HepG2 (cell line): ENCODE results near the gene SCAF4. TPM values are rescaled to one million over a fixed set of nuclear protein-coding genes. Genes with fewer than 3 reads are reported as not detected.

Experiments
- ATF4 ChIP-seq, 2 experiments: fragments of 450-650 bp in 1 of 2; sonication (generic) in 1 of 2; formaldehyde crosslinking; IDR thresholded peaks; 2 replicates each; pipeline versions ENCODE4 v1.5.0 to v1.8.0; 2020 to 2022; ENCODE audit warnings: mild to moderate bottlenecking in 1 of 2, missing genetic modification reagents in 1 of 2
- CTCF ChIP-seq: sonication (generic); formaldehyde crosslinking; IDR thresholded peaks from 2 replicates; pipeline ENCODE4 v1.5.0; 2020; ENCODE audit warnings: mild to moderate bottlenecking, missing genetic modification reagents, moderate library complexity
- EP300 ChIP-seq, 3 experiments: sonication (generic) in 1 of 3; formaldehyde crosslinking in 1 of 3; IDR thresholded peaks; 2 replicates each; pipeline versions ENCODE4 v1.5.1 to v1.6.1; 2011 to 2020; ENCODE audit warnings: low read depth in 2 of 3, low read length in 2 of 3, borderline replicate concordance in 1 of 3, improper control_type of control experiment in 1 of 3, mild to moderate bottlenecking in 1 of 3, missing genetic modification reagents in 1 of 3, moderate library complexity in 1 of 3
- ERF ChIP-seq: IDR thresholded peaks from 2 replicates; pipeline ENCODE4 v1.6.1; 2018; ENCODE audit warnings: missing biosample characterization, missing genetic modification reagents
- FOSL2 ChIP-seq: sonication (generic); formaldehyde crosslinking; IDR thresholded peaks from 2 replicates; pipeline ENCODE4 v1.4.0; 2020; ENCODE audit warnings: missing genetic modification reagents
- HMG20B ChIP-seq: conservative IDR thresholded peaks from 2 replicates; pipeline ENCODE4 v1.6.1; 2016; ENCODE audit warnings: missing genetic modification reagents, missing compliant biosample characterization
- REST ChIP-seq, 2 experiments: IDR thresholded peaks; 2 replicates each; pipeline ENCODE4 v1.6.1; 2011 to 2012; ENCODE audit warnings: low read length in 2 of 2, borderline replicate concordance in 1 of 2, low read depth in 1 of 2, mild to moderate bottlenecking in 1 of 2, moderate library complexity in 1 of 2
- ZFAT ChIP-seq: sonication (generic); formaldehyde crosslinking; conservative IDR thresholded peaks from 2 replicates; pipeline ENCODE4 v1.8.1; 2023; ENCODE audit warnings: missing genetic modification reagents, inconsistent platforms
- ZHX2 ChIP-seq, 2 experiments: sonication (generic) in 1 of 2; formaldehyde crosslinking in 1 of 2; IDR thresholded peaks; 2 replicates each; pipeline versions ENCODE4 v1.6.1 to v1.9.0; 2014 to 2022; ENCODE audit warnings: antibody characterized with exemption in 1 of 2, borderline replicate concordance in 1 of 2, inconsistent platforms in 1 of 2, low read depth in 1 of 2, missing genetic modification reagents in 1 of 2
- ZNF704 ChIP-seq: sonication (generic); formaldehyde crosslinking; IDR thresholded peaks from 2 replicates; pipeline ENCODE4 v1.8.1; 2023; ENCODE audit warnings: mild to moderate bottlenecking, inconsistent platforms, moderate library complexity, missing genetic modification reagents, borderline replicate concordance
- ZNF747 ChIP-seq: sonication (generic); formaldehyde crosslinking; IDR thresholded peaks from 2 replicates; pipeline ENCODE4 v1.8.1; 2023; ENCODE audit warnings: missing genetic modification reagents, mild to moderate bottlenecking, borderline replicate concordance
- polyA plus RNA-seq, 8 experiments: library from polyadenylated mRNA; depleted of rRNA in 3 of 8; stranded (reverse) in 7 of 8; unstranded in 1 of 8; fragments of >200 nt; fragmentation: Illumina TruSeq in 4 of 8; extraction: Trizol in 4 of 8; gene quantifications; 2 replicates each; pipeline versions ENCODE4 v1.2.1 to v1.2.3, GENCODE V29; 2011 to 2016; ENCODE audit warnings: low read depth in 4 of 8, missing spikeins in 1 of 8, mixed read lengths in 1 of 8; ENCODE audit not compliant: insufficient read depth in 1 of 8
- total RNA-seq, 5 experiments: library from RNA; depleted of rRNA; stranded (reverse); fragments of >200 nt; fragmentation: Illumina TruSeq; extraction: Trizol; gene quantifications; 2 replicates each; pipeline ENCODE4 v1.2.3, GENCODE V29; 2016; ENCODE audit warnings: low read depth in 1 of 5

SCAF4 gene
- total and polyA plus RNA-seq, 2 of the 13 experiments (the other 11 are each of a cell fraction or from before 2014, with no cell fraction given): 9.1 to 11.5 TPM

- TF ChIP-seq ZHX2 (IDR thresholded peaks at IDR 0.05; ENCODE audit: low read depth): no peak
- peak; percentile 17; the same call in 1 of the 2 replicates for TF ChIP-seq ZHX2 (CRISPR knock-in tag; IDR thresholded peaks at IDR 0.05; ENCODE audit: borderline replicate concordance)
- TF ChIP-seq ERF: no peak; the same call in none of the 2 replicates
- TF ChIP-seq CTCF: no peak
- no peak for TF ChIP-seq ZFAT (CRISPR knock-in tag)
- no peak for TF ChIP-seq REST (IDR thresholded peaks at IDR 0.05; ENCODE audit: borderline replicate concordance in 1 of 2, low read depth in 1 of 2, low read length in 2 of 2)
- no peak; the same call in 1 of the 2 replicates for TF ChIP-seq ZNF747 (CRISPR knock-in tag)
- no peak for TF ChIP-seq ATF4 (CRISPR knock-in tag; IDR thresholded peaks at IDR 0.05)
- no peak for TF ChIP-seq FOSL2 (CRISPR knock-in tag)
- no peak for TF ChIP-seq ZNF704 (CRISPR knock-in tag)
- no peak for TF ChIP-seq HMG20B (CRISPR knock-in tag)
- no peak for TF ChIP-seq EP300 (IDR thresholded peaks at IDR 0.05; ENCODE audit: low read depth in 2 of 2, low read length in 2 of 2)
- TF ChIP-seq EP300 (CRISPR knock-in tag; IDR thresholded peaks at IDR 0.05; ENCODE audit: borderline replicate concordance): 0 out of 2 replicates have a peak, but pooled peaks have one; percentile 13
These were observed at the start of gene SCAF4 (continued) for GRCh38 chr21:31731857-31732596.
